OCI-LY3 (cell line): ENCODE measurements around the gene LRRC34.

Source experiments
- EZH2phosphoT487 ChIP-seq: fragments of 200-600 bp; shearing (Covaris generic); IDR thresholded peaks from 2 replicates; pipeline ENCODE4 v1.6.1; 2018; ENCODE audit warnings: antibody characterized with exemption, mixed run types, low read depth
- TF ChIP-seq, protein P1 (sequence below): fragments of 200-600, 300-600 bp; sonication (generic); IDR thresholded peaks from 2 replicates; pipeline ENCODE4 v1.5.1; 2014; ENCODE audit warnings: antibody characterized with exemption, low read length, low read depth

DNA sequence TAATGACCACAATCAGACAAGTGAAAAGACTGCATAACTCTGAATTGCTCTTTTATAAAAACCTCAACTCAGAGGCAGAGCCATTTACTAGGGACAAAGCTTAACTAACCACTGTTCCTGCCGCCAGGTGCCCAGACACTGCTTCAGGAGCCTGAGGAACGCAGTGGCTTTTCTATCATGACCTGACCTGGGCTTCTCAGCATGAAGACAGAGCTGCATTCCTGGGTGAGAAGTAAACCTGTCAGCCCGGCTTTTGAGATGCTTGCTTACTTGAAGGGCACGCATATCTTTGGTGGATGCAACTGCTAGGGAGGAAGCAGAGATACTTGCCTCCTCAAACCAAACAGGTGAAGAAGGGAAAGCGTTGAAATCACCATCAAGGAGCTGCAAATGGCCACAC is 49.2 kb upstream of the LRRC34 start:
- TF ChIP-seq, protein P1, sequence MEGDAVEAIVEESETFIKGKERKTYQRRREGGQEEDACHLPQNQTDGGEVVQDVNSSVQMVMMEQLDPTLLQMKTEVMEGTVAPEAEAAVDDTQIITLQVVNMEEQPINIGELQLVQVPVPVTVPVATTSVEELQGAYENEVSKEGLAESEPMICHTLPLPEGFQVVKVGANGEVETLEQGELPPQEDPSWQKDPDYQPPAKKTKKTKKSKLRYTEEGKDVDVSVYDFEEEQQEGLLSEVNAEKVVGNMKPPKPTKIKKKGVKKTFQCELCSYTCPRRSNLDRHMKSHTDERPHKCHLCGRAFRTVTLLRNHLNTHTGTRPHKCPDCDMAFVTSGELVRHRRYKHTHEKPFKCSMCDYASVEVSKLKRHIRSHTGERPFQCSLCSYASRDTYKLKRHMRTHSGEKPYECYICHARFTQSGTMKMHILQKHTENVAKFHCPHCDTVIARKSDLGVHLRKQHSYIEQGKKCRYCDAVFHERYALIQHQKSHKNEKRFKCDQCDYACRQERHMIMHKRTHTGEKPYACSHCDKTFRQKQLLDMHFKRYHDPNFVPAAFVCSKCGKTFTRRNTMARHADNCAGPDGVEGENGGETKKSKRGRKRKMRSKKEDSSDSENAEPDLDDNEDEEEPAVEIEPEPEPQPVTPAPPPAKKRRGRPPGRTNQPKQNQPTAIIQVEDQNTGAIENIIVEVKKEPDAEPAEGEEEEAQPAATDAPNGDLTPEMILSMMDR: no peak
- no peak for TF ChIP-seq EZH2phosphoT487
